HepG2 (cell line): ENCODE measurements around the gene EPB41L2. TPM values are rescaled to one million over a fixed set of nuclear protein-coding genes. Genes with fewer than 3 reads are reported as not detected.

Experiments
- ATF7 ChIP-seq, 2 experiments: fragments of 450-650 bp in 1 of 2; sonication (generic) in 1 of 2; formaldehyde crosslinking in 1 of 2; IDR thresholded peaks; 2 replicates each; pipeline versions ENCODE4 v1.4.0 to v1.6.1; 2016 to 2020; ENCODE audit warnings: antibody characterized with exemption in 1 of 2, mild to moderate bottlenecking in 1 of 2, missing genetic modification reagents in 1 of 2
- ATF7-NPFF ChIP-seq: sonication (generic); formaldehyde crosslinking; IDR thresholded peaks from 2 replicates; pipeline ENCODE4 v1.8.1; 2023; ENCODE audit warnings: mild to moderate bottlenecking, low read depth, missing genetic modification reagents, moderate library complexity
- BHLHE40 ChIP-seq: IDR thresholded peaks from 2 replicates; pipeline ENCODE4 v1.6.1; 2011; ENCODE audit warnings: low read length, improper control_type of control experiment
- CCAR2 ChIP-seq: fragments of 200-400 bp; formaldehyde crosslinking; optimal IDR thresholded peaks from 2 replicates; pipeline ENCODE3; 2018; ENCODE audit warnings: low read depth, mild to moderate bottlenecking, low read length, moderate library complexity
- FOXM1 ChIP-seq: sonication (generic); formaldehyde crosslinking; IDR thresholded peaks from 2 replicates; pipeline ENCODE4 v1.5.0; 2020; ENCODE audit warnings: missing genetic modification reagents
- FOXO4 ChIP-seq: sonication (generic); formaldehyde crosslinking; conservative IDR thresholded peaks from 2 replicates; pipeline ENCODE4 v1.8.1; 2023; ENCODE audit warnings: missing genetic modification reagents
- GMEB1 ChIP-seq: sonication (generic); formaldehyde crosslinking; IDR thresholded peaks from 2 replicates; pipeline ENCODE4 v1.5.1; 2020; ENCODE audit warnings: missing genetic modification reagents, mild to moderate bottlenecking, borderline replicate concordance
- HOXD1 ChIP-seq: sonication (generic); formaldehyde crosslinking; IDR thresholded peaks from 2 replicates; pipeline ENCODE4 v1.5.0; 2020; ENCODE audit warnings: missing genetic modification reagents
- MTA3 ChIP-seq: sonication (generic); formaldehyde crosslinking; IDR thresholded peaks from 2 replicates; pipeline ENCODE4 v1.4.0; 2020; ENCODE audit warnings: missing genetic modification reagents
- MYNN ChIP-seq: sonication (generic); formaldehyde crosslinking; IDR thresholded peaks from 2 replicates; pipeline ENCODE4 v1.4.0; 2020; ENCODE audit warnings: mild to moderate bottlenecking, low read depth, missing genetic modification reagents
- PAWR ChIP-seq: sonication (generic); formaldehyde crosslinking; IDR thresholded peaks from 2 replicates; pipeline ENCODE4 v1.4.0; 2020; ENCODE audit warnings: missing genetic modification reagents, mild to moderate bottlenecking, borderline replicate concordance
- PCBP1 ChIP-seq: fragments of 200-400 bp; formaldehyde crosslinking; IDR thresholded peaks from 2 replicates; pipeline ENCODE4 v1.6.1; 2017; ENCODE audit warnings: mild to moderate bottlenecking, low read depth, low read length, borderline replicate concordance
- RCOR2 ChIP-seq: IDR thresholded peaks from 2 replicates; pipeline ENCODE4 v1.6.1; 2016; ENCODE audit warnings: missing biosample characterization, missing genetic modification reagents
- SKI ChIP-seq: fragments of 450-650 bp; IDR thresholded peaks from one replicate; pipeline ENCODE4 v1.6.1; 2018; ENCODE audit warnings: mild to moderate bottlenecking; ENCODE audit not compliant: partially characterized antibody
- SOX6 ChIP-seq, 2 experiments: fragments of 450-650 bp in 1 of 2; sonication (generic) in 1 of 2; formaldehyde crosslinking in 1 of 2; IDR thresholded peaks; 2 replicates each; pipeline versions ENCODE4 v1.4.0 to v1.6.1; 2017 to 2020; ENCODE audit warnings: antibody characterized with exemption in 1 of 2, mild to moderate bottlenecking in 1 of 2, missing genetic modification reagents in 1 of 2
- ZKSCAN8 ChIP-seq: IDR thresholded peaks from 2 replicates; pipeline ENCODE4 v1.6.1; 2016; ENCODE audit warnings: borderline replicate concordance, missing genetic modification reagents, missing compliant biosample characterization
- ZMYM2 ChIP-seq: sonication (generic); formaldehyde crosslinking; IDR thresholded peaks from 2 replicates; pipeline ENCODE4 v1.8.0; 2022; ENCODE audit warnings: mild to moderate bottlenecking, missing genetic modification reagents
- ZNF230 ChIP-seq: sonication (generic); formaldehyde crosslinking; IDR thresholded peaks from 2 replicates; pipeline ENCODE4 v1.4.0; 2020; ENCODE audit warnings: mild to moderate bottlenecking, missing genetic modification reagents
- ZNF281 ChIP-seq: sonication (generic); formaldehyde crosslinking; IDR thresholded peaks from 2 replicates; pipeline ENCODE4 v1.4.0; 2020; ENCODE audit warnings: missing genetic modification reagents, borderline replicate concordance
- ZNF354B ChIP-seq: sonication (generic); formaldehyde crosslinking; IDR thresholded peaks from 2 replicates; pipeline ENCODE4 v1.8.0; 2022; ENCODE audit warnings: mild to moderate bottlenecking, missing genetic modification reagents
- ZNF446 ChIP-seq: sonication (generic); formaldehyde crosslinking; IDR thresholded peaks from 2 replicates; pipeline ENCODE4 v1.5.0; 2020; ENCODE audit warnings: mild to moderate bottlenecking, missing genetic modification reagents
- polyA plus RNA-seq, 8 experiments: library from polyadenylated mRNA; depleted of rRNA in 3 of 8; stranded (reverse) in 7 of 8; unstranded in 1 of 8; fragments of >200 nt; fragmentation: Illumina TruSeq in 4 of 8; extraction: Trizol in 4 of 8; gene quantifications; 2 replicates each; pipeline versions ENCODE4 v1.2.1 to v1.2.3, GENCODE V29; 2011 to 2016; ENCODE audit warnings: low read depth in 4 of 8, missing spikeins in 1 of 8, mixed read lengths in 1 of 8; ENCODE audit not compliant: insufficient read depth in 1 of 8
- total RNA-seq, 5 experiments: library from RNA; depleted of rRNA; stranded (reverse); fragments of >200 nt; fragmentation: Illumina TruSeq; extraction: Trizol; gene quantifications; 2 replicates each; pipeline ENCODE4 v1.2.3, GENCODE V29; 2016; ENCODE audit warnings: low read depth in 1 of 5
- TF ChIP-seq, protein P1 (sequence below): IDR thresholded peaks from 2 replicates; pipeline ENCODE4 v1.6.1; 2016; ENCODE audit warnings: low read depth, control low read depth

The EPB41L2 gene
- total and polyA plus RNA-seq, 2 of the 13 experiments (the other 11 are each of a cell fraction or from before 2014, with no cell fraction given): 41.7 to 56.4 TPM

DNA sequence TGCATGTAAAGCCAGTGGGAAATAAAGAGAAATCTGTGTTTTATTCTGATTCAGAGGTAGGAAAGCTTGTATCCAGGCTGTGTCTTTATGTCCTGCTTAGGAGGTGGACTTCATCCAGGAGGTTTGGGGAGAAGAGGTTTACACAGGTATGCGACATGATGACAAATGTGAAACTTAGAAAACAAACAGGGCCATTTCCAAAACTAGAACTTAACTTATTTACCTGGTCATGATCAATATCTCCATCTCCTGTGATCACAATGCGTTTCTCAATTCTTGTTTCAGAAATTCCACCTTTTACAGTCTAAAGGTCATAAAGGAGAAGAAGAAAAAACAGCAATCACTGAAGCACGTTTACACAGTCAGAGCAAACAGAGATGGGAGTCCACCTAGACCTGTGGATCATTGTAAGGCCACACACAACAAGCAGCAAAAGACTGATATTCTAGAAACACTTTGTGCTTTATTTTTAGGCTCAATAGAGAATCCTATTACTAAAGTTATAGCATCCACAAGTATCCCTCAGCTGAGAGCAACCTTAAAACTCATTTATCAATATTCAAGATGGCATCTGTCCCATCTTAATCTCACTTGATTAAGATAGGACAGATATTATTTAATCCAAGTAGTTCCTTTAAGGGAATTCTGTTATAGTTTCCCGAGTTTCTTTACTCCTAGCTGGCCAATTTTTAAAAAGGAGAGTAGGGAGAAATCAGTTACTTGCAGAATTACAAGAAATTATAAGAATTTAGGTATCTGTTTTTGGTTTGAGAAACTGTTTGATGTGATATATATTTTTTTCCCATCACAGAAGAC, 199.4 kb downstream of the EPB41L2 start (continued):
- TF ChIP-seq CCAR2 (no peak), GMEB1 (CRISPR knock-in tag) (no peak), ZKSCAN8 (CRISPR knock-in tag) (peak; percentile 96), PCBP1 (no peak), SKI (peak; percentile 89), SOX6 (IDR thresholded peaks at IDR 0.05) (no peak), SOX6 (CRISPR knock-in tag; IDR thresholded peaks at IDR 0.05) (peak; percentile 100), ZMYM2 (CRISPR knock-in tag) (peak; percentile 59), HOXD1 (peak; percentile 96), BHLHE40 (peak; percentile 85), ZNF354B (CRISPR knock-in tag) (no peak; the same call in 1 of the 2 replicates), ATF7 (IDR thresholded peaks at IDR 0.05) (peak; percentile 6; the same call in 1 of the 2 replicates), ATF7 (CRISPR knock-in tag; IDR thresholded peaks at IDR 0.05) (no peak; the same call in 1 of the 2 replicates), FOXO4 (CRISPR knock-in tag) (peak; percentile 82; the same call in 1 of the 2 replicates), FOXM1 (CRISPR knock-in tag) (no peak), MYNN (CRISPR knock-in tag) (no peak), PAWR (CRISPR knock-in tag) (no peak), RCOR2 (CRISPR knock-in tag) (peak; percentile 100), ZNF446 (no peak), MTA3 (CRISPR knock-in tag) (no peak), ATF7-NPFF (CRISPR knock-in tag) (no peak), ZNF230 (CRISPR knock-in tag) (no peak), ZNF281 (CRISPR knock-in tag) (peak; percentile 83)
- TF ChIP-seq, protein P1, sequence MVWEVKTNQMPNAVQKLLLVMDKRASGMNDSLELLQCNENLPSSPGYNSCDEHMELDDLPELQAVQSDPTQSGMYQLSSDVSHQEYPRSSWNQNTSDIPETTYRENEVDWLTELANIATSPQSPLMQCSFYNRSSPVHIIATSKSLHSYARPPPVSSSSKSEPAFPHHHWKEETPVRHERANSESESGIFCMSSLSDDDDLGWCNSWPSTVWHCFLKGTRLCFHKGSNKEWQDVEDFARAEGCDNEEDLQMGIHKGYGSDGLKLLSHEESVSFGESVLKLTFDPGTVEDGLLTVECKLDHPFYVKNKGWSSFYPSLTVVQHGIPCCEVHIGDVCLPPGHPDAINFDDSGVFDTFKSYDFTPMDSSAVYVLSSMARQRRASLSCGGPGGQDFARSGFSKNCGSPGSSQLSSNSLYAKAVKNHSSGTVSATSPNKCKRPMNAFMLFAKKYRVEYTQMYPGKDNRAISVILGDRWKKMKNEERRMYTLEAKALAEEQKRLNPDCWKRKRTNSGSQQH (CRISPR knock-in tag): peak; percentile 71; the same call in 1 of the 2 replicates
